ENCODE results near the gene C2CD4D.

The C2CD4D gene

GRCh38 chr1:151834239-151834638 is 5.4 kb downstream of the C2CD4D start:
- in situ Hi-C loops (cut with HindIII; ENCODE audit: low pct_ligation_motif_present, low sequenced_read_pairs) = no loop called here
- no peak overlapping the region for H3K27ac ChIP-seq
- TF ChIP-seq CTCF (IDR thresholded peaks at IDR 0.05; ENCODE audit: low read depth, low read length, missing control alignments) = no peak
- peaks cover 11% of the 10 kb centered on the region for H3K27me3 ChIP-seq (replicated peaks)
- no peak overlapping the region for H3K4me3 ChIP-seq (ENCODE audit: low read depth, low read length)
- H3K36me3 ChIP-seq (replicated peaks) = no peaks in the 10 kb centered on the region
- no peak for DNase-seq

GRCh38 chr1:151833172-151833900 is 6.3 kb downstream of the C2CD4D start:
- no peak for TF ChIP-seq CTCF (IDR thresholded peaks at IDR 0.05; ENCODE audit: low read depth, low read length, missing control alignments)
- Histone ChIP-seq H3K36me3 (replicated peaks) (no peaks in the 10 kb centered on the region), H3K27ac (no peak overlapping the region), H3K27me3 (replicated peaks) (peaks cover 7% of the 10 kb centered on the region), H3K4me3 (ENCODE audit: low read depth, low read length) (no peak overlapping the region)
- in situ Hi-C loops (cut with HindIII; ENCODE audit: low pct_ligation_motif_present, low sequenced_read_pairs) = no loop called here
- DNase-seq = no peak

- no peak for TF ChIP-seq CTCF (IDR thresholded peaks at IDR 0.05; ENCODE audit: low read depth, low read length, missing control alignments)
- Histone ChIP-seq H3K27me3 (replicated peaks) (no peaks in the 10 kb centered on the region), H3K4me3 (ENCODE audit: low read depth, low read length) (no peak overlapping the region), H3K36me3 (replicated peaks) (no peaks in the 10 kb centered on the region), H3K27ac (no peak overlapping the region)
- DNase-seq = no peak
- in situ Hi-C loops (cut with HindIII; ENCODE audit: low pct_ligation_motif_present, low sequenced_read_pairs) = no loop called here
These were observed 7.2 kb downstream of the C2CD4D start for GRCh38 chr1:151832318-151832980.

GRCh38 chr1:151831605-151832004 is 8.0 kb downstream of the C2CD4D start, which contains the start of gene RORC:
Gene RORC (minus strand): TSS chr1:151831802. CDS start chr1:151831764, 38 bp downstream.
- DNase-seq = no peak
- in situ Hi-C loops (cut with HindIII; ENCODE audit: low pct_ligation_motif_present, low sequenced_read_pairs) = no loop called here
- no peak within 1 kb of the TSS for H3K4me3 ChIP-seq (ENCODE audit: low read depth, low read length)
- no peak for TF ChIP-seq CTCF (IDR thresholded peaks at IDR 0.05; ENCODE audit: low read depth, low read length, missing control alignments)
- H3K27ac ChIP-seq = no peak within 1 kb of the TSS
- H3K36me3 ChIP-seq (replicated peaks) = no peaks in the 10 kb centered on the region
- H3K27me3 ChIP-seq (replicated peaks) = no peaks in the 10 kb centered on the region

GRCh38 chr1:151831256-151831591 is 8.4 kb downstream of the C2CD4D start:
- H3K4me3 ChIP-seq (ENCODE audit: low read depth, low read length) = no peak overlapping the region
- in situ Hi-C loops (cut with HindIII; ENCODE audit: low pct_ligation_motif_present, low sequenced_read_pairs) = no loop called here
- H3K36me3 ChIP-seq (replicated peaks) = no peaks in the 10 kb centered on the region
- no peak for TF ChIP-seq CTCF (IDR thresholded peaks at IDR 0.05; ENCODE audit: low read depth, low read length, missing control alignments)
- DNase-seq = no peak
- no peak overlapping the region for H3K27ac ChIP-seq
- H3K27me3 ChIP-seq (replicated peaks) = no peaks in the 10 kb centered on the region
